OCI-LY7 (cell line): ENCODE results near the gene PCDHB15.

ENCODE experiments used
- EZH2phosphoT487 ChIP-seq: fragments of 200-600 bp; sonication (generic); IDR thresholded peaks from 2 replicates; pipeline ENCODE4 v1.6.1; 2018; ENCODE audit warnings: low read depth, borderline replicate concordance, mild to moderate bottlenecking, mixed run types, antibody characterized with exemption, low read length, moderate library complexity, mixed read lengths
- TF ChIP-seq, protein P1 (sequence below): fragments of 200-600 bp; sonication (generic); conservative IDR thresholded peaks from 2 replicates; pipeline ENCODE4 v1.5.1; 2014; ENCODE audit warnings: mild to moderate bottlenecking, antibody characterized with exemption, low read length, moderate library complexity, mixed read lengths

DNA sequence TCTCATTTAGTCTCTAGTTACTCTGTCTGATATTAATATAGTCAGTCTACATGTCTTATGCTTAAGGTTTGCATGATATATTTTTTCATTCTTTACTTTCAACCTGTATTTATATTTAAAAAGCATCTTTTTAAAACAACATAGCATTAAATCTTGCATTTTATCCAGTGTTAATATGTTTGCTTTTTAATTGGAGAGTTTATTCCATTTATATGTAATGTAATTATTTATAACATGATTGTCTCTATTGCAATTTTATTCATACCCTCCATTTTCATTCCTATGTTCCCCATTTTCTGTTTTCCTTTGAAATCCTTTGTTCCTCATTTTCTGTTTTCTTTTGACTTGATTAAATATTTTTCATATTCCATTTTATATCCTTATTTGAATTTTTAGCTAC, 13.3 kb downstream of the PCDHB15 start:
- TF ChIP-seq, protein P1, sequence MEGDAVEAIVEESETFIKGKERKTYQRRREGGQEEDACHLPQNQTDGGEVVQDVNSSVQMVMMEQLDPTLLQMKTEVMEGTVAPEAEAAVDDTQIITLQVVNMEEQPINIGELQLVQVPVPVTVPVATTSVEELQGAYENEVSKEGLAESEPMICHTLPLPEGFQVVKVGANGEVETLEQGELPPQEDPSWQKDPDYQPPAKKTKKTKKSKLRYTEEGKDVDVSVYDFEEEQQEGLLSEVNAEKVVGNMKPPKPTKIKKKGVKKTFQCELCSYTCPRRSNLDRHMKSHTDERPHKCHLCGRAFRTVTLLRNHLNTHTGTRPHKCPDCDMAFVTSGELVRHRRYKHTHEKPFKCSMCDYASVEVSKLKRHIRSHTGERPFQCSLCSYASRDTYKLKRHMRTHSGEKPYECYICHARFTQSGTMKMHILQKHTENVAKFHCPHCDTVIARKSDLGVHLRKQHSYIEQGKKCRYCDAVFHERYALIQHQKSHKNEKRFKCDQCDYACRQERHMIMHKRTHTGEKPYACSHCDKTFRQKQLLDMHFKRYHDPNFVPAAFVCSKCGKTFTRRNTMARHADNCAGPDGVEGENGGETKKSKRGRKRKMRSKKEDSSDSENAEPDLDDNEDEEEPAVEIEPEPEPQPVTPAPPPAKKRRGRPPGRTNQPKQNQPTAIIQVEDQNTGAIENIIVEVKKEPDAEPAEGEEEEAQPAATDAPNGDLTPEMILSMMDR, result no peak
- TF ChIP-seq EZH2phosphoT487, result no peak
